SKM-1 treated with dmso at 0.1 percent for 144 hours (cell line): ENCODE results near the gene RAD52.

ENCODE experiments used
- DNase-seq: peaks from one replicate; lab custom pipeline; 2025; ENCODE audit not compliant: unreplicated experiment; lab: John Stamatoyannopoulos, UW

RAD52 gene

DNA sequence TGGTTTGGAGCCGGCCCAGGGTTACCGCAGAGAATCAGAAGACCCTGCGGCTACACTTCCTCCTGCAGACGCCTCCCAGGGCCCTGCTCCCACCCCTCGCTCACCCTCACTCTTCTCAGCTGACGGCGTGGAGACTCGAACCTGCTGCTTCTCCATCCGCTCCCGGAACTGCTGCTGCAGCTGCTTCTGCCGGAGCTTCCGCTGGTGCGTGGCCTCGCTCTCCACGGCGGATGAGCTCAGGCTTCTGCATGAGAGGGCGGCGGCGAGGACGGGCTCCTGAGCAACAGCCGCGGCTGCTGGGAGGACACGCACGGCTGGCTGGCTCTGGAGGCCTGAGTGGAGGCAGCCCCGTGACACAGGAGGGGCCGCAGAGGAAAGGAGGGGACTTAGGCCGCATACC lies 33.3 kb downstream of the RAD52 start:
- no peak for DNase-seq

DNA sequence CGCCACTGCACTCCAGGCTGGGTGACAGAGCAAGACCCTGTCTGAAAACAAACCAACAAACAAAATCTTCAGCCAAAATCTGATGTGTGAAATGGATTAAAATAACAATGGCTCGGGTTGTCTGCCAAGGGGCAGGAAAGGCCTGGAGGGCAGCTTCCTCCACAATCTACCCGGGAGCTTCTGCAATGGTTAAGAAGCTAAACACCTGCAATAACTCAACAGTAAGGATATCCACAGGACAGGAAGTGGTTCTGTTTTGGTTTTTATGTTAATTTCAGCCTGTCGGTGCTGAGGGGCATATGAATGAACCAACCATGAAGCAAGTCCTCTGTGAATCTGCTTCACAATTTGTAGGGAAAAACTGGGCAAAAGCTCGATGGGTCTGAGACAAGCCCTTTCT lies 34.4 kb downstream of the RAD52 start:
- no peak for DNase-seq

DNA sequence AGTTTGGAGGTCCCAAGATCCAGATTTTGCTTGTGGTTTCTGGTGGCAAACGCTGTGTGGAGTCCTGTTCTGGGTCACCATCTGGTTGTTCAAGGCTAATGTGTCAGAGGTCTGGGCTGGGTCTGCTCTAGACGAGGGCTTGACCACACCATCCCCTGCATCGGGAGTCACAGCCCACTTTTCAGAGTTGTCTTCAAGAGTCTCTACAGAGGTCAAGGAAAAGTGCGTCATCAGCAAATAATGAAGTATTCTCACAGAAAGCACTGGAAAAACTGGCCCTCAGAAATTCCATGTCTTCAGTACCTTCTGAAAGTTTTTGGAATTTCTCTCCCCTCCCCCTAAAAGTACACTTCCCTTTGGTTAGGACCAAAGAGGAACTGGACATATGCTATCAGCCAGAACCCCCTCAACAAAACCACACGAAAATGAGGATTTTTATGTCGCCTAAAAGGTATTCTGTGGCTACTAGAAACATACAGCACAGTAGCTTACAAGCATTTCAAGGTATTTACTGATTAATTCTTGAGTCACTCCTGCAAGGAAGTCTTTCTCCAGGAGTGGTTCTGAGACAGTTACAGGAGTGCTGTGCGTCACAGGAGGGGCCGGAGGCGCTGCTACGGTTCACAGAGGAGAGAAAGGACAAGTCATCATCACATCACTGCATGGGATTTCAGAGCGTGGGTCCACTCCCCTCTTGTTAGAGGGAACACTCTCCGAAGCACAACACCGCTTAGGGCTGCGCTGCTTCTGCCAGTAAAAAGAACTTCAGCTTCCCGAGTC lies 35.4 kb downstream of the RAD52 start:
- no peak for DNase-seq

DNA sequence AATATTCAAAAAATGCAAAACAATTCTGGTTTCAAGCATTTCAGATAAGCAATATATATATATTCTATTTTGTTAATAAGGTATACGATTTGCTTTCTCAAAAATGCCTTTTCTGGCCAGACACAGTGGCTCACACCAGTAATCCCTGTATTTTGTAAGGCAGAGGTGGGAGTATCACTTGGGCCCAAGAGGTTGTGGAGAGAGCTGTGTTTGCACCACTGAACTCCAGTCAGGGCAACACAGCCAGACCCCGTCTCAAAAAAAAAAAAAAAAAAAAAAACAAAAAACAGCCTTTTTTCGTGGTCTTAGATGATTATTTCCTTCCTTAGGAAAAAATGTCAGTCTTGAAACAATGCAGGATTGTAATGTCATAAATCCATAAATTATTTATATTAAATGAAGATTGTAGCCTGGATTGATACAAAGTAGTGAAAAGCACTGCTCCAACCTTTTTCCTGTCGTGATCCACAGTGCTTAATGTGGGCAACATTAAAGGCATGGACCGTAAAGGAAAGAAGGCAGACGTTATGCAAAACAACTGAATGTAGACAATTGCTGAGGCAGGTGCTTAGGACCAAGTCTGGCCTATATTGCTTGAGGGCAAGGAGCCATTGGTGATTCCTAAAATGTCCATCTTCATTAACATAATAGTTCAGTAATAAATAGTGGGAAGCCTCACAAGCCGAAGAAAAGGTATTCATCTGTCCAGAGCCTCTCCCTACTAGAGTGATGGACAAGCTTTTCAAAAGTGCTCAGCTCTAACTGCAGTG lies 36.8 kb downstream of the RAD52 start:
- DNase-seq: no peak

DNA sequence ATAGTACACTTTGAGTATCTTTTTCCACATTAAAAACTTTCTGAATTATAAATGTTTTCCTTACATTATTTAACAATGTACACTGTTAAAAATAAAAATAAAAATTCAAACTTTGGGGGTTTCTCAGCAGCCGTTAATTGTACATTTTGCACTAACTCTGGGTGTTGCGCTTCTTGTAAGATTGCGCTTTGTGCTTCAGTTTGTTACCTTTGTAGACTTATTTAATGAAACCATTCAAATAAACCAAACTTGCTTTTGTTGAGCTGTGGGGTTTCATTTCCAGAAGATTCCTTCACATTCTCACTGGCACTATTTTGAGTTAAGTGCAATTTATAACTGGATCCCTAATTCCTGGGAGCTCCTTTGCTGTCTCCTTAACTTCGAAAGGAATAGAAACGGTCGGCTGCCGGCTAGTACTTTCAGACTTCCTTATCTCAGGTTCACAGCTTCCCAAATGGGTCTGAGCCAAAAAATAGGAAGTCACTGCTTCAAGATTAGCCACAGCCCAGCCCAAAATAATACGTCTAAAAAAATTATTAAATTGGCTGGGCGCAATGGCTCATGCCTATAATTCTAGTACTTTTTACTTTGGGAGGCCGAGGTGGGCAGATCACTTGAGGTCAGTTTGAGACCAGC lies 38.2 kb downstream of the RAD52 start:
- DNase-seq: no peak

DNA sequence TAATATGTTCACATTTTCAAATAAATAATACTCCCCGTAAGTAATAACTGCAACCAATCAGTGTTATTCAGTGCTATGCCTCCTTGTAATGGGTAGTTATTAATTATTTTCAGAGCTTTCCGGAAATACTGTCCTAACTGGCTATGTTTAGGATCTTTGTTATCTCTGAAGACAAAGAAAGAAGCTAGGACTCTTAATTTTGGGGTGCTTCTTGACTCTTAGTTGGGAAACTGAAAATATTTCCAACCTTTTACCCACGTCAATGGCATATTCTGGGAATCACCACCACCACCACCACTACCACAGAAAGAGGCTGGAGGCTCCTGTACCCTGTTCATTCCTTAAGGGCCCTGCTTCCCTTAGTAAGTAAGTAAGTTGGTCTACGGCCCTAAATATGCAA lies 39.1 kb downstream of the RAD52 start:
- no peak for DNase-seq

DNA sequence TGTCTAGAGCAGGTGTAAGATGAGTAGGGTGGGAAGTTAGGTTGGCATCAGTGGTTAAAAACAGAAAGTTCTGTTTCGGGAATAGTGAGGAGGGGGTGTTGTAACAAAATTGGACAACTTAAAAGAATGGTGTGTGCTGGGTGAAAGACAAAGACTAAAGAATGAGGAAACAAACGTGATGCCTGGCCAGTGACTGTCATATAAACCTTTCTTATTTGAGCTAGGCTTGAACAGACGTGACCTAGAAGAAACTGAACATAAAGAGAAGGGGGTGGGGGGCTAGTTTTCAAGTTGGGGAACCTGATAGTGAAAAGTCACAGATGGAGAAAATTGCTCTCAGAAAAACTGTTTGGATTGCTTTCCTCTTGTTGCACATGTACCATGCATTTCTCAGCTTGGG lies 39.6 kb downstream of the RAD52 start:
- DNase-seq: no peak

DNA sequence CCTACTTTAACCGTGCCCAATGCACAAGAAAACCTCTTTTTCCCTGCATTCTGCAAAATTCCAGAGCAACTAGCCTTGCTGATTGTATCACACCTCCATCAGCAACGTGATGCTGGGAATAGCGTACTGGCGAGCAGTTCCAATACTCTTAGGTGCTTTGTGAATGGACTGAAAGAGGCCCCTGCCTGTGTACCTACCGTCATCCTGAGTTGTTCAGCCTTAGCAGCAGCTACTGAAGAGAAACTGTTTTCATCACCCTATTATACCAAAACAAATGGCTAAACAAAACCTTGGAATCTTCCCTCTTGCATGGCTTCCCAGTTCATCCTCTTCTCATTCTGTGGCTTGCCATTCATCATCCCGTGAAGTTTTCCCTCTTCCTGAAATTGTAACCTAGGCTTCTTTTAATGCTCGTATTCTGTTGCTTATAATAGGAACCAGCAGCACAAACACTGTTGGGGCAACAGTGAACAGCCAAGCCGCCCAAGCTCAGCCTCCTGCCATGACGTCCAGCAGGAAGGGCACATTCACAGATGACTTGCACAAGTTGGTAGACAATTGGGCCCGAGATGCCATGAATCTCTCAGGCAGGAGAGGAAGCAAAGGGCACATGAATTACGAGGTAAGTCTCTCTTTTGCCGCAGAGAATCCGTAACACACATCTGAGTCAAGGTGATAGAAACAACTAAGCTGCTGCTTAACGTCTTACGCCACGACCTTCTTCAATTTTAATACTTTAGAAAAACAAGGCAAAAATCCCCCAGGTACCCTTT lies 41.9 kb downstream of the RAD52 start:
- no peak for DNase-seq

DNA sequence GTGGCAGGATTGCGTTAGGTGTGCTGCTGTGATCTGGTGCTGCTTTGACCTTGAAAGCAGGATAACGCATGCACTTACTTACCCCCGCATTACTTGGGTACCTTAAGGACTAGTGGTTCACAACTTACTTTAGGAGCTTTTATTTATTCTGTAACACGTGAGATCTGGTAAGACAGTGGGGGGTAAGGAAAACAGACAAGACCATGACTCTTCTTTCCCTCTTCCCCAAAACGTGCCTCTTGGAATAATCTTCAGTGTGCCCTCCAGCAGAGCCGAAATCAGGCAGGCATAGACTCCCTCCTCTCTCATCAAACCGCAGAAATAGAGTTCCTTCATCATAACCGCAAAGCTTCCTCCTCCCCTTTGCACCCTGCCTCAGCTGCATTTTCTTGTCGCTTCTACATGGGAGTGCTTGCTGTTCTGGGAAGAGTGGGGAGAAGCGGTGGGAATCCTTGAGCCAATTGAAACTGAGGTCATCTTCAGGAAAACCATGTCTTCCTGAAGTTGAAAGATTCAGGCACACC lies 43.4 kb downstream of the RAD52 start:
- no peak for DNase-seq

DNA sequence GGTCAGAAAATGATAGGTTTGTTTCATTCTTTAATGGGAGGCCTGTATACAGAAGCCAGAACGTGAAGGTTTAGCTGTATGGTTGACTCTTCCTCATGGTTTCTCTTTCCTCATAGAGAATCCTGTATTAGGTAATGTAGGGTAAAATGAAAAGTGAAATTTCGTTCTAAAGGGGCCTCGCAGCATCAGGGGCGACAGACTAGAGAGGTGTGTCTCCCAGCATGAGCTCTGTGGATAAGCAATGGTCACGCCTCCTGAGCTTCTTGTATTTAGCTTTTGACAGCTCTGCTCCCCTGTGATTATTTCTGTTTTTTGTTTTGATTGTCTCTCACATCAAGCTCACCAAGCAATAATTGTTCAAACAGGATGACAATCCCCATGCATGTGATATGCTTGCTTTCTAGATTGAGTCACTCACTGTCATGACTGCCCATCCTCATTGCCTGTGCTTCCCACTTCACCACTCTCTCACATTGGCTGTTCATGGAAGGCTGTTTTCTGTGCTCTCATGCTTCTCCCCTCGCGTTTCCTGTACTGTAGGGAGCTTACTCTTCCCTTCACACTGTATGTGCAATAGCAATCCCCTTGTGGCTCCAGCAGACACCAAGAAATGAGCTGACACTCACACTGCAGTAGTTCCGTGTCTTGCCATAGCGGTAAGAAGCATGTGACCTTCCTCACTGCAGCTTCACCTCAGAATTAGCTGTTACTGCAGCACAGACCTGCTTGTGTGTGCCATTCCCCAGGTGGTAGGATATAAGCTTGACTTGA lies 44.0 kb downstream of the RAD52 start:
- no peak for DNase-seq

DNA sequence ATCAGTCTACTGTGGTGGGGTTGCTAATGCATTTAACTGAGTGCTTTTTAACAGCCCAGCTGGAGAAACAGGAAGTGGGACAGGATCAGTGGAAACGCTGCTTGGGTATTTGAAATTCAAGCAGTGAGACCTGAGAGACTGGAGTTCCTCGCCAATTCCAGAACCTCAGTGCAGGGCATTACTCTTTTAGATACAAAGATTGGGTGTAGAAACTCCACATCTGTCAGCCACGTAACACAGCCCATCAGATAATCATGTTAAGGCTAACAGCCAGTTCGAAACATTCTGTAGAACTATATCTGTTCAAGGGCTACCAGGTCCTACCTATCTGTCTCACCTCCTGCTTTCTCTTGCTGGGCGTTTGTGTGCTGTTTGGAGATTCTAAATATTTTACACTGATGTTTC lies 45.5 kb downstream of the RAD52 start:
- DNase-seq: no peak

DNA sequence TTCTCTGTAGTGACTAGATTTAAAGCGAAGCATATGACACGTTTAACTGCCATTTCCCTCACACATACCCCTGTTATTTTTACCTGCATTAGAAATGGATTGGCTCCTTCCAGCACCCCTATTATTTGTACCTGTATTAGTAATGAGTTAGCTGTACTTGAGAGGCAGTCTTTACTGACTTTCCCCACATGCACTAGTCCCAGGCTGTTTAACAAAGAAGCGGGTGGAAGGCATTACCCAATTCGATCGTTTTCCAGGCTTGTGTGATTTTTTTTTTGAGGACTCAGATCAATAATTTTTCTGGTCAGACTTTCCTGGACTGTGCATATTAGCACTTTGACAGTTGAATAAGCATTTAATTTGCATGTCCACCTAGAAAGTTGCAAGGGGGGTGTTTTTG lies 46.4 kb downstream of the RAD52 start:
- DNase-seq: no peak

DNA sequence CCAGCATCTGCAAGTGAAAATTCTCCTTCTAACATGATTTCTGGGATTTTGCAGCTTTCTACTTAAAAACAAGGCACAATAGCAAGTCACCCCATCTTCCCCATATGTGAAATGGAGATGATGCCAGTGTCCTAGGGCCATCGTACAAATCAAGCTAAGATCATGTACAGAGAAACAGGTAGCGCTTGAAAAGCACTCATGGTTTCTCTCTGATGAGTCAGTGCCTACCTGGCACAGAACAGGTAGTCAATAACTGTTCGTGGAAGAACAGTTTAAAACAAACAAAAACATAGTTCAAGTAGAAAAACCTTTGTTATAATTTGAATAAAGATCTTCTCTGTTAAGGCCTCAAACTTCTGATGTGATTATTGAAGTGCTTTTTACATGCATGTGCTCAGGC lies 46.9 kb downstream of the RAD52 start:
- no peak for DNase-seq

DNA sequence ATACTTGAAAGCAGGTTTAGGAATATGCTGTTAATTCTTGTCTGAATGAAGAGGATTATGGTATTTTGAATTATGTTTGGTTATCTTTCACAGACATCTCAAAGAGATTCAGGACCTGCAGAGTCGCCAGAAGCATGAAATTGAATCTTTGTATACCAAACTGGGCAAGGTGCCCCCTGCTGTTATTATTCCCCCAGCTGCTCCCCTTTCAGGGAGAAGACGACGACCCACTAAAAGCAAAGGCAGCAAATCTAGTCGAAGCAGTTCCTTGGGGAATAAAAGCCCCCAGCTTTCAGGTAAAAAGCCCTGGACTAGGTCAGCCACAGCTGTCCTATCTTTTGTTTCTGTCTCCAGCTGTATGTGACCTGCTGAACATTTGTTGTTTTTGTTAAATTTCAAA lies 52.1 kb downstream of the RAD52 start:
- no peak for DNase-seq

DNA sequence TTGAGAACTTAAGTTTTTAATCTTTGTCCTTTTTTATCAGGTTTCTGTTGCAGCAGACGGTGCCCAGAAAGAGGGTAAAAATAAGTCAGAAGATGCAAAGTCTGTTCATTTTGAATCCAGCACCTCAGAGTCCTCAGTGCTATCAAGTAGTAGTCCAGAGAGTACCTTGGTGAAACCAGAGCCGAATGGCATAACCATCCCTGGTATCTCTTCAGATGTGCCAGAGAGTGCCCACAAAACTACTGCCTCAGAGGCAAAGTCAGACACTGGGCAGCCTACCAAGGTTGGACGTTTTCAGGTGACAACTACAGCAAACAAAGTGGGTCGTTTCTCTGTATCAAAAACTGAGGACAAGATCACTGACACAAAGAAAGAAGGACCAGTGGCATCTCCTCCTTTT lies 53.5 kb downstream of the RAD52 start:
- no peak for DNase-seq

DNA sequence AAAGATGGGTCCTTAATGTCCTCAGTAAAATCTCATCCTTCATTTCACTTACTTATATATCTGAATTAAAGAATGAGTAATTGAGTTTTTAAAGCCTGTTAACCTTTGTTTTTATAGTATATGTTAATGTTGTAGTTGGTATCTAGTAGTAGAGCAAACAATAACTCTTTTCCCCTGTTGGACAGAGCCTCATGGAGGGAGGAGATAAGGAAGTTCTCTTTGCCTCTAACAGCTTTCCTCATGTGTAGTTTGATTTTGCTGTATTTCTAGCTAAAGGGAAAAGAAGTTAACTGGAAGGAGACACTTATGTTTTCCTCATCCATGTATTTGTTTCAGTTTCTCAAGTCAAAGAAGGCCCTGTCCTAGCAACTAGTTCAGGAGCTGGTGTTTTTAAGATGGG lies 55.3 kb downstream of the RAD52 start:
- no peak for DNase-seq

DNA sequence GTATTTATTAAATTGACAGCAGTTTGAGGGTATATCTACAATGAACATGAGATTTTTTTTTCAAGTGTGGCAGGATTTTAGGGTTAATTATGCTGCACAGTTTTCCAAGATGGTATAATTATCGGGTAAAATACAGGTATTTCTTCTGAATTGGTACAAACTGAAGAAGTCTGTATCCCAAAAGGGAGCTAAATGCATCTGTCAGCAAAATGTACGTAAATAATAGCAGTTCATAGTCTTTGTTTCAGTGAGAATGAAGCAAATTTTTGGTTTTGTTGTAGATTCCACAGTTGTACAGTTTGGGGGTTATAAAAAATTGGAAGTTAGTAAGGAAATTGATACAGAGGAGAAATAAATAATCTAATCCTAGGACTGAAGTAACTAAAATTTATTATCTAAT lies 63.3 kb downstream of the RAD52 start:
- no peak for DNase-seq

DNA sequence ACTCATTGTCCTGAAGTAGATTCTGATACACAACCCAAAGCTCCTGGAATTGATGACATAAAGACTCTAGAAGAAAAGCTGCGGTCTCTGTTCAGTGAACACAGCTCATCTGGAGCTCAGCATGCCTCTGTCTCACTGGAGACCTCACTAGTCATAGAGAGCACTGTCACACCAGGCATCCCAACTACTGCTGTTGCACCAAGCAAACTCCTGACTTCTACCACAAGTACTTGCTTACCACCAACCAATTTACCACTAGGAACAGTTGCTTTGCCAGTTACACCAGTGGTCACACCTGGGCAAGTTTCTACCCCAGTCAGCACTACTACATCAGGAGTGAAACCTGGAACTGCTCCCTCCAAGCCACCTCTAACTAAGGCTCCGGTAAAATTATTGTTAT lies 63.8 kb downstream of the RAD52 start:
- DNase-seq: no peak

DNA sequence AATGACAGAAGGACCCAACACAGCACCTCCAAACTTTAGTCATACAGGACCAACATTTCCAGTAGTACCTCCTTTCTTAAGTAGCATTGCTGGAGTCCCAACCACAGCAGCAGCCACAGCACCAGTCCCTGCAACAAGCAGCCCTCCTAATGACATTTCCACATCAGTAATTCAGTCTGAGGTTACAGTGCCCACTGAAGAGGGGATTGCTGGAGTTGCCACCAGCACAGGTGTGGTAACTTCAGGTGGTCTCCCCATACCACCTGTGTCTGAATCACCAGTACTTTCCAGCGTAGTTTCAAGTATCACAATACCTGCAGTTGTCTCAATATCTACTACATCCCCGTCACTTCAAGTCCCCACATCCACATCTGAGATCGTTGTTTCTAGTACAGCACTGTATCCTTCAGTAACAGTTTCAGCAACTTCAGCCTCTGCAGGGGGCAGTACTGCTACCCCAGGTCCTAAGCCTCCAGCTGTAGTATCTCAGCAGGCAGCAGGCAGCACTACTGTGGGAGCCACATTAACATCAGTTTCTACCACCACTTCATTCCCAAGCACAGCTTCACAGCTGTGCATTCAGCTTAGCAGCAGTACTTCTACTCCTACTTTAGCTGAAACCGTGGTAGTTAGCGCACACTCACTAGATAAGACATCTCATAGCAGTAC lies 64.6 kb downstream of the RAD52 start:
- DNase-seq: no peak

DNA sequence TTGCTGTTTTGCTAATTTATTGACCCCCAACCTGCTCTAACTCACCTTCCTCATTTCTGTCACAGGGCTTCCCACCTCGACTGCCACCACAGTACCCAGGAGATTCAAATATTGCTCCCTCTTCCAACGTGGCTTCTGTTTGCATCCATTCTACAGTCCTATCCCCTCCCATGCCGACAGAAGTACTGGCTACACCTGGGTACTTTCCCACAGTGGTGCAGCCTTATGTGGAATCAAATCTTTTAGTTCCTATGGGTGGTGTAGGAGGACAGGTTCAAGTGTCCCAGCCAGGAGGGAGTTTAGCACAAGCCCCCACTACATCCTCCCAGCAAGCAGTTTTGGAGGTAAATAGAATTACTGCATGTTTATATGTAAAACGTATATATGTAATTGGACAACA lies 68.8 kb downstream of the RAD52 start:
- no peak for DNase-seq
